Liver (tissue), 9 donors: ENCODE results near the gene SLC8A2. TPM values are rescaled to one million over a fixed set of nuclear protein-coding genes. Genes with fewer than 3 reads are reported as not detected.

ENCODE experiments used
- DNase-seq: peaks from one replicate; pipeline ENCODE4 v3.0.0-alpha.2; 2017; ENCODE audit warnings: low spot score
- H3K27ac ChIP-seq, 2 donors: one replicate each; pipeline ENCODE4 v1.7.0; 2013; ENCODE audit warnings: inconsistent platforms in 2 of 2, low read length in 2 of 2, control low read depth in 1 of 2, low read depth in 1 of 2, mild to moderate bottlenecking in 1 of 2
- H3K27me3 ChIP-seq, 4 donors: one replicate each; pipeline versions ENCODE4 v1.6.1 to v1.7.0; 2013; ENCODE audit warnings: low read length in 3 of 4, inconsistent platforms in 1 of 4, mild to moderate bottlenecking in 1 of 4, moderate library complexity in 1 of 4; ENCODE audit not compliant: control insufficient read depth in 4 of 4, insufficient read depth in 4 of 4
- H3K36me3 ChIP-seq, 4 donors: one replicate each; pipeline versions ENCODE4 v1.6.1 to v1.7.0; 2013; ENCODE audit warnings: low read length in 3 of 4, mild to moderate bottlenecking in 3 of 4, low read depth in 1 of 4, moderate library complexity in 1 of 4; ENCODE audit not compliant: control insufficient read depth in 4 of 4, insufficient read depth in 3 of 4
- H3K4me1 ChIP-seq, 4 donors: one replicate each; pipeline versions ENCODE4 v1.6.1 to v1.7.0; 2013; ENCODE audit warnings: low read length in 3 of 4, mild to moderate bottlenecking in 3 of 4, moderate library complexity in 1 of 4; ENCODE audit not compliant: control insufficient read depth in 4 of 4, insufficient read depth in 4 of 4
- H3K4me3 ChIP-seq, 3 donors: one replicate each; pipeline versions ENCODE4 v1.6.1 to v1.7.0; 2013; ENCODE audit warnings: low read length in 3 of 3, control low read depth in 1 of 3, low read depth in 1 of 3, mild to moderate bottlenecking in 1 of 3
- H3K9ac ChIP-seq, 2 donors: one replicate each; pipeline ENCODE4 v1.7.0; 2013; ENCODE audit warnings: low read length in 2 of 2, mild to moderate bottlenecking in 2 of 2, moderate library complexity in 2 of 2, control low read depth in 1 of 2, low read depth in 1 of 2
- H3K9me3 ChIP-seq, 4 donors: one replicate each; pipeline versions ENCODE4 v1.6.1 to v1.7.0; 2013; ENCODE audit warnings: low read length in 3 of 4; ENCODE audit not compliant: control insufficient read depth in 4 of 4
- EGR1 ChIP-seq, 2 donors: IDR thresholded peaks; 2 replicates each; pipeline ENCODE4 v1.6.1; 2016 to 2018; ENCODE audit warnings: antibody characterized with exemption in 2 of 2, low read depth in 2 of 2
- FOXA1 ChIP-seq: IDR thresholded peaks from 2 replicates; pipeline ENCODE4 v1.6.1; 2016; ENCODE audit warnings: antibody characterized with exemption
- GABPA ChIP-seq, 2 donors: IDR thresholded peaks in 1 of 2; conservative IDR thresholded peaks in 1 of 2; 2 replicates each; pipeline ENCODE4 v1.6.1; 2016; ENCODE audit warnings: antibody characterized with exemption in 2 of 2, mild to moderate bottlenecking in 1 of 2, moderate library complexity in 1 of 2
- HNF4A ChIP-seq, 2 donors: conservative IDR thresholded peaks; 2 replicates each; pipeline ENCODE4 v1.6.1; 2016; ENCODE audit warnings: antibody characterized with exemption in 2 of 2, mild to moderate bottlenecking in 2 of 2
- HNF4G ChIP-seq: IDR thresholded peaks from 2 replicates; pipeline ENCODE4 v1.6.1; 2016; ENCODE audit warnings: antibody characterized with exemption
- MAX ChIP-seq: IDR thresholded peaks from 2 replicates; pipeline ENCODE4 v1.6.1; 2016; ENCODE audit warnings: antibody characterized with exemption
- NR2F2 ChIP-seq: IDR thresholded peaks from 2 replicates; pipeline ENCODE4 v1.6.1; 2016; ENCODE audit warnings: antibody characterized with exemption
- RAD21 ChIP-seq, 2 donors: IDR thresholded peaks; 2 replicates each; pipeline ENCODE4 v1.6.1; 2016; ENCODE audit warnings: antibody characterized with exemption in 2 of 2, mild to moderate bottlenecking in 2 of 2
- SP1 ChIP-seq: IDR thresholded peaks from 2 replicates; pipeline ENCODE4 v1.6.1; 2018; ENCODE audit warnings: antibody characterized with exemption, mild to moderate bottlenecking
- TAF1 ChIP-seq: conservative IDR thresholded peaks from 2 replicates; pipeline ENCODE4 v1.6.1; 2016; ENCODE audit warnings: antibody characterized with exemption, mild to moderate bottlenecking
- YY1 ChIP-seq: IDR thresholded peaks from 2 replicates; pipeline ENCODE4 v1.6.1; 2016; ENCODE audit warnings: antibody characterized with exemption, mild to moderate bottlenecking
- ZBTB33 ChIP-seq: IDR thresholded peaks from 2 replicates; pipeline ENCODE4 v1.6.1; 2016; ENCODE audit warnings: antibody characterized with exemption
- WGBS: extraction: QIAGEN DNeasy Blood & Tissue Kit; methylation state at CpG from one replicate; pipeline ENCODE4 v1.1.7; 2013; 5-methylcytosine and 5-hydroxymethylcytosine counted together
- polyA plus RNA-seq, 2 donors: library from polyadenylated mRNA; stranded (reverse) in 1 of 2; unstranded in 1 of 2; fragments of 200-250 nt in 1 of 2; fragments of >200 nt in 1 of 2; fragmentation: Nextera tagmentation in 1 of 2; extraction: Ambion mirVana in 1 of 2; gene quantifications; one replicate each; pipeline versions ENCODE4 v1.2.1 to v1.2.3, GENCODE V29; 2013 to 2015
- total RNA-seq, 2 donors: library from RNA; depleted of rRNA; stranded (reverse); fragments of >200 nt; gene quantifications; one replicate each; pipeline ENCODE4 v1.2.3, GENCODE V29; 2014
- TF ChIP-seq, protein P1 (sequence below): IDR thresholded peaks from 2 replicates; pipeline ENCODE4 v1.6.1; 2016; ENCODE audit warnings: antibody characterized with exemption, mild to moderate bottlenecking
- TF ChIP-seq, protein P2 (sequence below): IDR thresholded peaks from 2 replicates; pipeline ENCODE4 v1.6.1; 2016; ENCODE audit warnings: antibody characterized with exemption
- donor health status: healthy.
- donor health status: healthy.
- donor health status: healthy.
- donor health status: healthy.
- donor health status: healthy.

SLC8A2 gene
- total and polyA plus RNA-seq, 4 donors, result 0.01 to 0.25 TPM; not detected in 2

- Histone ChIP-seq H3K36me3 (no peaks in the 10 kb centered on the region), H3K9ac (no peak overlapping the region), H3K27ac (no peak overlapping the region), H3K4me1 (peaks cover 0 to 4% (median 0%) of the 10 kb centered on the region in 4 donors), H3K9me3 (no peaks in the 10 kb centered on the region), H3K27me3 (peaks cover 3 to 14% (median 9%) of the 10 kb centered on the region in 4 donors), H3K4me3 (no peak overlapping the region)
- DNase-seq, result no peak
- 16% methylated on average over 19 of the region's 19 CpGs for WGBS
- TF ChIP-seq TAF1, result no peak
- TF ChIP-seq GABPA (IDR thresholded peaks at IDR 0.05 in 1 of 2, conservative IDR thresholded peaks at IDR 0.05 in 1 of 2), result no peak
- TF ChIP-seq YY1, result no peak
- TF ChIP-seq HNF4A (conservative IDR thresholded peaks at IDR 0.05), result no peak
- no peak for TF ChIP-seq MAX
- TF ChIP-seq, protein P1, sequence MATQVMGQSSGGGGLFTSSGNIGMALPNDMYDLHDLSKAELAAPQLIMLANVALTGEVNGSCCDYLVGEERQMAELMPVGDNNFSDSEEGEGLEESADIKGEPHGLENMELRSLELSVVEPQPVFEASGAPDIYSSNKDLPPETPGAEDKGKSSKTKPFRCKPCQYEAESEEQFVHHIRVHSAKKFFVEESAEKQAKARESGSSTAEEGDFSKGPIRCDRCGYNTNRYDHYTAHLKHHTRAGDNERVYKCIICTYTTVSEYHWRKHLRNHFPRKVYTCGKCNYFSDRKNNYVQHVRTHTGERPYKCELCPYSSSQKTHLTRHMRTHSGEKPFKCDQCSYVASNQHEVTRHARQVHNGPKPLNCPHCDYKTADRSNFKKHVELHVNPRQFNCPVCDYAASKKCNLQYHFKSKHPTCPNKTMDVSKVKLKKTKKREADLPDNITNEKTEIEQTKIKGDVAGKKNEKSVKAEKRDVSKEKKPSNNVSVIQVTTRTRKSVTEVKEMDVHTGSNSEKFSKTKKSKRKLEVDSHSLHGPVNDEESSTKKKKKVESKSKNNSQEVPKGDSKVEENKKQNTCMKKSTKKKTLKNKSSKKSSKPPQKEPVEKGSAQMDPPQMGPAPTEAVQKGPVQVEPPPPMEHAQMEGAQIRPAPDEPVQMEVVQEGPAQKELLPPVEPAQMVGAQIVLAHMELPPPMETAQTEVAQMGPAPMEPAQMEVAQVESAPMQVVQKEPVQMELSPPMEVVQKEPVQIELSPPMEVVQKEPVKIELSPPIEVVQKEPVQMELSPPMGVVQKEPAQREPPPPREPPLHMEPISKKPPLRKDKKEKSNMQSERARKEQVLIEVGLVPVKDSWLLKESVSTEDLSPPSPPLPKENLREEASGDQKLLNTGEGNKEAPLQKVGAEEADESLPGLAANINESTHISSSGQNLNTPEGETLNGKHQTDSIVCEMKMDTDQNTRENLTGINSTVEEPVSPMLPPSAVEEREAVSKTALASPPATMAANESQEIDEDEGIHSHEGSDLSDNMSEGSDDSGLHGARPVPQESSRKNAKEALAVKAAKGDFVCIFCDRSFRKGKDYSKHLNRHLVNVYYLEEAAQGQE, result no peak
- TF ChIP-seq HNF4G, result no peak
- no peak for TF ChIP-seq EGR1 (IDR thresholded peaks at IDR 0.05; ENCODE audit: low read depth in 2 of 2)
- TF ChIP-seq NR2F2, result no peak
- no peak for TF ChIP-seq SP1
- no peak for TF ChIP-seq ZBTB33
- TF ChIP-seq, protein P2, sequence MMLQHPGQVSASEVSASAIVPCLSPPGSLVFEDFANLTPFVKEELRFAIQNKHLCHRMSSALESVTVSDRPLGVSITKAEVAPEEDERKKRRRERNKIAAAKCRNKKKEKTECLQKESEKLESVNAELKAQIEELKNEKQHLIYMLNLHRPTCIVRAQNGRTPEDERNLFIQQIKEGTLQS, result no peak
- no peak for TF ChIP-seq RAD21 (IDR thresholded peaks at IDR 0.05)
- no peak for TF ChIP-seq FOXA1
These were observed 48.4 kb downstream of the SLC8A2 start for GRCh38 chr19:47423203-47423882.

DNA sequence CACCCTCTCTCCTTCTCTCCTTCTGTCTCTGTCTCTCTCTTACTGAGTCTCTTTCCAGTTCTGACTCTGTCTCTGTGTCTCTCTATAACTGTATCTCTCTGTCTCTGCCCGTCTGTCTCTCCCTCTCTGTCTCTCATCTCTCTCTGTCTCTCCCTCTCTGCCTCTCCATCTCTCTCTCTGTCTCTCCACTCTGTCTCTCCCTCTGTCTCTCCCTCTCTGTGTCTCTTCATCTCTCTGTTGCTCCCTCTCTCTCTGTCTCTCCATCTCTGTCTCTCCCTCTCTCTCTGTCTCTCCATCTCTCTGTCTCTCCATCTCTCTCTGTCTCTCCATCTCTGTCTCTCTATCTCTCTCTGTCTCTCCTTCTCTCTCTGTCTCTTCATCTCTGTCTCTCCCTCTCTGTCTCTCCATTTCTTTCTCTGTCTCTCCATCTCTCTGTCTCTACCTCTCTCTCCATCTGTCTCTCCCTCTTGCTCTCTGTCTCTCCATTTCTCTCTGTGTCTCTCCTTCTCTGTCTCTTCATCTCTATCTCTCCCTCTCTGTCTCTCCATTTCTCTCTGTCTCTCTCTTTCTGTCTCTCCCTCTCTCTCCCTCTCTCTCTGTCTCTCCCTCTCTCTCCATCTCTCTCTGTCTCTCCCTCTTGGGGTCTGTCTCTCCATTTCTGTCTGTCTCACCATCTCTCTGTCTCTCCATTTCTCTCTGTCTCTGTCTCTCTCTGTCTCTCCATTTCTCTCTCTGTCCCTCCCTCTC, 49.1 kb downstream of the SLC8A2 start:
- Histone ChIP-seq H3K9me3 (no peaks in the 10 kb centered on the region), H3K4me1 (peaks cover 0 to 6% (median 2%) of the 10 kb centered on the region in 4 donors), H3K27me3 (peaks cover 3 to 21% (median 9%) of the 10 kb centered on the region in 4 donors), H3K9ac (no peak overlapping the region), H3K4me3 (no peak overlapping the region), H3K36me3 (no peaks in the 10 kb centered on the region), H3K27ac (no peak overlapping the region)
- TF ChIP-seq ZBTB33 (no peak), HNF4A (conservative IDR thresholded peaks at IDR 0.05) (no peak), YY1 (no peak)
- DNase-seq, result no peak
- 5% methylated on average over 1 of the region's 1 CpG for WGBS
